Gastroesophageal sphincter (tissue), 4 donors: ENCODE measurements around the gene SPAG4. TPM values are rescaled to one million over a fixed set of nuclear protein-coding genes. Genes with fewer than 3 reads are reported as not detected.

ENCODE experiments used
- ATAC-seq: fragments of 150-250 bp; one replicate; pipeline ENCODE4 v1.9.1; 2016; ENCODE audit warnings: mild to moderate bottlenecking, moderate library complexity
- H3K27ac ChIP-seq, 4 donors: fragments of 200-600 bp; sonication (generic) in 3 of 4; 1 replicate in 3 of 4; 2 replicates in 1 of 4; pipeline ENCODE4 v1.5.1; 2016 to 2019
- H3K27me3 ChIP-seq: fragments of 200-600 bp; sonication (generic); one replicate; pipeline ENCODE4 v1.5.1; 2019
- H3K36me3 ChIP-seq, 2 donors: fragments of 200-600 bp; sonication (generic); one replicate each; pipeline ENCODE4 v1.5.1; 2019; ENCODE audit warnings: control low read depth in 1 of 2
- H3K4me1 ChIP-seq, 3 donors: fragments of 200-600 bp; sonication (generic); 1 replicate in 2 of 3; 2 replicates in 1 of 3; pipeline ENCODE4 v1.5.1; 2016 to 2019; ENCODE audit warnings: control low read depth in 2 of 3
- H3K4me3 ChIP-seq, 2 donors: fragments of 200-600 bp; sonication (generic); one replicate each; pipeline ENCODE4 v1.5.1; 2019; ENCODE audit warnings: mild to moderate bottlenecking in 1 of 2, moderate library complexity in 1 of 2
- H3K9me3 ChIP-seq, 3 donors: fragments of 200-600 bp; sonication (generic); one replicate each; pipeline ENCODE4 v1.5.1; 2017 to 2019; ENCODE audit warnings: control low read depth in 2 of 3
- CTCF ChIP-seq, 4 experiments: fragments of 200-600 bp in 2 of 4; fragments of 450-650 bp in 2 of 4; sonication (generic) in 1 of 4; IDR thresholded peaks; one replicate each; pipeline ENCODE4 v1.5.1; 2017 to 2019; ENCODE audit warnings: antibody characterized with exemption in 4 of 4, mild to moderate bottlenecking in 2 of 4, moderate library complexity in 2 of 4
- EP300 ChIP-seq: sonication (generic); formaldehyde crosslinking; IDR thresholded peaks from one replicate; pipeline ENCODE4 v1.6.1; 2017; ENCODE audit warnings: antibody characterized with exemption, mild to moderate bottlenecking
- POLR2A ChIP-seq, 2 donors: fragments of 450-650 bp; IDR thresholded peaks; one replicate each; pipeline ENCODE4 v1.6.1; 2017; ENCODE audit warnings: antibody characterized with exemption in 2 of 2, mild to moderate bottlenecking in 2 of 2, moderate library complexity in 1 of 2
- POLR2AphosphoS5 ChIP-seq: sonication (generic); formaldehyde crosslinking; IDR thresholded peaks from one replicate; pipeline ENCODE4 v1.6.1; 2017; ENCODE audit warnings: antibody characterized with exemption
- WGBS, 2 donors: methylation state at CpG; one replicate each; pipeline ENCODE4 v1.1.5; 2018; ENCODE audit warnings: low coverage in 1 of 2; 5-methylcytosine and 5-hydroxymethylcytosine counted together
- total RNA-seq, 4 donors: library from RNA; depleted of rRNA; stranded (reverse); fragments of >200 nt; gene quantifications; one replicate each; pipeline ENCODE4 v1.1.0, GENCODE V29; 2016

Gene SPAG4
- 1 to 10 TPM in 3 of 4 donors, under 1 TPM in 1; 0.85 to 3.5 (median 2.9) TPM for total RNA-seq

- Histone ChIP-seq H3K4me1 (peaks cover 0 to 45% (median 22%) of the 10 kb centered on the region in 3 donors), H3K9me3 (no peaks in the 10 kb centered on the region), H3K27ac (peak within 1 kb of the TSS; percentile 90 to 97 (median 94)), H3K27me3 (no peaks in the 10 kb centered on the region), H3K36me3 (peaks cover 0 to 2% of the 10 kb centered on the region in 2 donors), H3K4me3 (peak within 1 kb of the TSS; percentile 64 to 70)
- ATAC-seq: peak; percentile 92
- 0% methylated on average over 14 of the region's 68 CpGs; no CpG with 5 or more reads in 1 of the 2 donors for WGBS, 2 donors
- TF ChIP-seq POLR2A (IDR thresholded peaks at IDR 0.05) (peak; percentile 64 to 77), CTCF (IDR thresholded peaks at IDR 0.05) (no peak), POLR2AphosphoS5 (peak; percentile 64), EP300 (no peak)
Observed at GRCh38 chr20:35615667-35616464, at the start of gene SPAG4. Gene SPAG4 (plus strand): TSS chr20:35615829. CDS start chr20:35616004, 175 bp downstream.

GRCh38 chr20:35568645-35569044 is 47.0 kb upstream of the SPAG4 start:
- peaks cover 0 to 13% (median 0%) of the 10 kb centered on the region in 3 donors for H3K9me3 ChIP-seq
- H3K27ac ChIP-seq: no peak overlapping the region
- H3K4me1 ChIP-seq: no peaks in the 10 kb centered on the region
- 7 to 31% methylated on average over 2 of the region's 2 CpGs for WGBS, 2 donors
- TF ChIP-seq POLR2A (IDR thresholded peaks at IDR 0.05): no peak
- TF ChIP-seq CTCF (IDR thresholded peaks at IDR 0.05): no peak
- no peak for TF ChIP-seq EP300
- no peak for ATAC-seq
- H3K36me3 ChIP-seq: no peaks in the 10 kb centered on the region
- H3K4me3 ChIP-seq: no peak overlapping the region
- no peaks in the 10 kb centered on the region for H3K27me3 ChIP-seq

DNA sequence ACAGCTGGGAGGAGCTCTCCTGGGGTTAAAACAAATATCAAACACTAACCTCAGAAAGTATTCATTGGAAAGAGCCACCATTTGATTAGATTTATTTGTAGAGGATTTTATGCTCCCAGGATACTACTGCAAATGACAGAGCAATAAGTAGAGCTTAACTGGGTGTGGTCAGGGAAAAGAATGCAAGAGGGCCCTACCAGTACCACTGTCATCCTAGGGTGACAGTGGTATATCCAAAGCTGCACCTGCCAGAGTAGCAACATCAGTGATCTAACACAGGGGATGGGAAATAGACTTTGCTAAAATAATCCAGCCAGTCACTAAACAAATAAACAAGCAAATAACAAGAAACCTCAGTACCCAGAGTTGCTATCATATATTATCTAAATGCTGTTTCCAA is 44.1 kb upstream of the SPAG4 start:
- no peaks in the 10 kb centered on the region for H3K27me3 ChIP-seq
- TF ChIP-seq POLR2A (IDR thresholded peaks at IDR 0.05) (no peak), CTCF (IDR thresholded peaks at IDR 0.05) (no peak)
- no peaks in the 10 kb centered on the region for H3K36me3 ChIP-seq

DNA sequence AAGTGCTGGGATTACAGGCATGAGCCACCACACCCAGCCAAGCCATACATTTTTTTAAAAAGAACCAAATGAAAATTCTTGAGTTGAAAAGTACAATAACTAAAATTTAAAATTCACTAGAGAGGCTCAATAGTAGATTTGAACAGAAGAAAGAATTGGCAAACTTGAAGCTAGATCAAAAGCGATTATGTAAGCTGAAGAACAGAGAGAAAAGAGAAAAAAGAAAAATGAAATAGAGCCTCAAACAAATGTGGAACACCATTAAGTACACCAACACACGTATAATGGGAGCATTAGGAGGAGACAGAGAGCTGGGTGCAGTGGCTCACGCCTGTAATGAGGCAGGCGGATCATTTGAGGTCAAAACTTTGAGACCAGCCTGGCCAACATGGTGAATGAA is 42.8 kb upstream of the SPAG4 start:
- 92 to 98% methylated on average over 4 of the region's 4 CpGs for WGBS, 2 donors
- Histone ChIP-seq H3K9me3 (peaks cover 0 to 13% (median 0%) of the 10 kb centered on the region in 3 donors), H3K36me3 (no peaks in the 10 kb centered on the region), H3K4me3 (no peak overlapping the region), H3K4me1 (no peaks in the 10 kb centered on the region), H3K27ac (no peak overlapping the region), H3K27me3 (no peaks in the 10 kb centered on the region)
- no peak for TF ChIP-seq CTCF (IDR thresholded peaks at IDR 0.05)
- TF ChIP-seq POLR2A (IDR thresholded peaks at IDR 0.05): no peak
- TF ChIP-seq POLR2AphosphoS5: no peak
- TF ChIP-seq EP300: no peak
- no peak for ATAC-seq

More for the DNA sequence above, 44.1 kb upstream of the SPAG4 start:
- no peak overlapping the region for H3K4me3 ChIP-seq
- no peak for ATAC-seq
- no peaks in the 10 kb centered on the region for H3K4me1 ChIP-seq
- no peak overlapping the region for H3K27ac ChIP-seq
- H3K9me3 ChIP-seq: peaks cover 0 to 13% (median 0%) of the 10 kb centered on the region in 3 donors

GRCh38 chr20:35575958-35576357 is 39.7 kb upstream of the SPAG4 start:
- no peak for ATAC-seq
- Histone ChIP-seq H3K9me3 (peaks cover 0 to 13% (median 0%) of the 10 kb centered on the region in 3 donors), H3K27ac (no peak overlapping the region), H3K27me3 (no peaks in the 10 kb centered on the region), H3K4me3 (no peak overlapping the region), H3K4me1 (no peaks in the 10 kb centered on the region), H3K36me3 (no peaks in the 10 kb centered on the region)
- WGBS, 2 donors: 70 to 90% methylated on average over 2 to 4 of the region's 4 CpGs
- TF ChIP-seq EP300: no peak
- no peak for TF ChIP-seq POLR2A (IDR thresholded peaks at IDR 0.05)
- no peak for TF ChIP-seq CTCF (IDR thresholded peaks at IDR 0.05)
- no peak for TF ChIP-seq POLR2AphosphoS5
